HepG2 (cell line): Measurements from ENCODE around the gene ABCC8. TPM values are rescaled to one million over a fixed set of nuclear protein-coding genes. Genes with fewer than 3 reads are reported as not detected.

ENCODE experiments used
- FOXJ3 ChIP-seq: sonication (generic); formaldehyde crosslinking; IDR thresholded peaks from 2 replicates; pipeline ENCODE4 v1.4.0; 2020; ENCODE audit warnings: missing genetic modification reagents, mild to moderate bottlenecking, borderline replicate concordance
- HIVEP1 ChIP-seq: sonication (generic); formaldehyde crosslinking; IDR thresholded peaks from 2 replicates; pipeline ENCODE4 v1.4.0; 2020; ENCODE audit warnings: mild to moderate bottlenecking, missing genetic modification reagents
- HOXA7 ChIP-seq: sonication (generic); formaldehyde crosslinking; IDR thresholded peaks from 2 replicates; pipeline ENCODE4 v1.8.1; 2022; ENCODE audit warnings: mild to moderate bottlenecking, missing genetic modification reagents, moderate library complexity
- HOXA9 ChIP-seq: sonication (generic); formaldehyde crosslinking; IDR thresholded peaks from 2 replicates; pipeline ENCODE4 v1.8.1; 2022; ENCODE audit warnings: missing genetic modification reagents, mild to moderate bottlenecking, moderate library complexity, borderline replicate concordance
- JDP2 ChIP-seq: sonication (generic); formaldehyde crosslinking; IDR thresholded peaks from 2 replicates; pipeline ENCODE4 v1.8.1; 2022; ENCODE audit warnings: missing genetic modification reagents, borderline replicate concordance
- JUN ChIP-seq: sonication (generic); formaldehyde crosslinking; IDR thresholded peaks from 2 replicates; pipeline ENCODE4 v1.4.0; 2020; ENCODE audit warnings: mild to moderate bottlenecking, missing genetic modification reagents
- KAT7 ChIP-seq: IDR thresholded peaks from 2 replicates; pipeline ENCODE4 v1.6.1; 2018; ENCODE audit warnings: borderline replicate concordance, missing compliant biosample characterization
- KAT8 ChIP-seq: IDR thresholded peaks from 2 replicates; pipeline ENCODE4 v1.6.1; 2016; ENCODE audit warnings: missing genetic modification reagents, missing compliant biosample characterization
- MIER2 ChIP-seq: IDR thresholded peaks from 2 replicates; pipeline ENCODE4 v1.6.1; 2016; ENCODE audit warnings: missing biosample characterization, missing genetic modification reagents
- NPAS2 ChIP-seq: sonication (generic); formaldehyde crosslinking; IDR thresholded peaks from 2 replicates; pipeline ENCODE4 v1.8.0; 2022; ENCODE audit warnings: mild to moderate bottlenecking, missing genetic modification reagents, borderline replicate concordance
- REXO4 ChIP-seq: sonication (generic); formaldehyde crosslinking; IDR thresholded peaks from 2 replicates; pipeline ENCODE4 v1.8.0; 2022; ENCODE audit warnings: missing genetic modification reagents, mild to moderate bottlenecking, borderline replicate concordance
- SOX13 ChIP-seq, 3 experiments: fragments of 450-650 bp in 1 of 3; sonication (generic) in 1 of 3; formaldehyde crosslinking in 1 of 3; IDR thresholded peaks in 2 of 3; conservative IDR thresholded peaks in 1 of 3; 2 replicates each; pipeline versions ENCODE4 v1.5.0 to v1.6.1; 2016 to 2020; ENCODE audit warnings: antibody characterized with exemption in 1 of 3, mild to moderate bottlenecking in 1 of 3, missing compliant biosample characterization in 1 of 3, missing genetic modification reagents in 1 of 3, moderate library complexity in 1 of 3
- YY1 ChIP-seq: IDR thresholded peaks from 2 replicates; pipeline ENCODE4 v1.6.1; 2011; ENCODE audit warnings: low read length, low read depth, moderate library complexity, mild to moderate bottlenecking; ENCODE audit not compliant: insufficient read depth, insufficient replicate concordance
- ZBTB21 ChIP-seq: sonication (generic); formaldehyde crosslinking; IDR thresholded peaks from 2 replicates; pipeline ENCODE4 v1.4.0; 2020; ENCODE audit warnings: missing genetic modification reagents
- ZIK1 ChIP-seq: sonication (generic); formaldehyde crosslinking; IDR thresholded peaks from 2 replicates; pipeline ENCODE4 v1.5.0; 2020; ENCODE audit warnings: mild to moderate bottlenecking, low read depth, missing genetic modification reagents, borderline replicate concordance
- ZKSCAN8 ChIP-seq: IDR thresholded peaks from 2 replicates; pipeline ENCODE4 v1.6.1; 2016; ENCODE audit warnings: borderline replicate concordance, missing genetic modification reagents, missing compliant biosample characterization
- ZNF431 ChIP-seq: sonication (generic); formaldehyde crosslinking; IDR thresholded peaks from 2 replicates; pipeline ENCODE4 v1.9.0; 2022; ENCODE audit warnings: missing genetic modification reagents, low read depth, mild to moderate bottlenecking, borderline replicate concordance
- ZNF432 ChIP-seq: sonication (generic); formaldehyde crosslinking; IDR thresholded peaks from 2 replicates; pipeline ENCODE4 v1.5.0; 2020; ENCODE audit warnings: missing genetic modification reagents, mild to moderate bottlenecking, borderline replicate concordance
- ZNF557 ChIP-seq: sonication (generic); formaldehyde crosslinking; IDR thresholded peaks from 2 replicates; pipeline ENCODE4 v1.4.0; 2020; ENCODE audit warnings: missing genetic modification reagents
- polyA plus RNA-seq, 8 experiments: library from polyadenylated mRNA; depleted of rRNA in 3 of 8; stranded (reverse) in 7 of 8; unstranded in 1 of 8; fragments of >200 nt; fragmentation: Illumina TruSeq in 4 of 8; extraction: Trizol in 4 of 8; gene quantifications; 2 replicates each; pipeline versions ENCODE4 v1.2.1 to v1.2.3, GENCODE V29; 2011 to 2016; ENCODE audit warnings: low read depth in 4 of 8, missing spikeins in 1 of 8, mixed read lengths in 1 of 8; ENCODE audit not compliant: insufficient read depth in 1 of 8
- total RNA-seq, 5 experiments: library from RNA; depleted of rRNA; stranded (reverse); fragments of >200 nt; fragmentation: Illumina TruSeq; extraction: Trizol; gene quantifications; 2 replicates each; pipeline ENCODE4 v1.2.3, GENCODE V29; 2016; ENCODE audit warnings: low read depth in 1 of 5
- TF ChIP-seq, protein P1 (sequence below): sonication (generic); formaldehyde crosslinking; IDR thresholded peaks from 2 replicates; pipeline ENCODE4 v1.5.0; 2020; ENCODE audit warnings: mild to moderate bottlenecking, missing genetic modification reagents
- TF ChIP-seq, protein P2 (sequence below): sonication (generic); formaldehyde crosslinking; IDR thresholded peaks from 2 replicates; pipeline ENCODE4 v1.4.0; 2020; ENCODE audit warnings: missing genetic modification reagents
- TF ChIP-seq, protein P3 (sequence below): sonication (generic); formaldehyde crosslinking; IDR thresholded peaks from 2 replicates; pipeline ENCODE4 v1.4.0; 2020; ENCODE audit warnings: missing genetic modification reagents

Gene ABCC8
- total and polyA plus RNA-seq, 2 of the 13 experiments (the other 11 are each of a cell fraction or from before 2014, with no cell fraction given): not detected

DNA sequence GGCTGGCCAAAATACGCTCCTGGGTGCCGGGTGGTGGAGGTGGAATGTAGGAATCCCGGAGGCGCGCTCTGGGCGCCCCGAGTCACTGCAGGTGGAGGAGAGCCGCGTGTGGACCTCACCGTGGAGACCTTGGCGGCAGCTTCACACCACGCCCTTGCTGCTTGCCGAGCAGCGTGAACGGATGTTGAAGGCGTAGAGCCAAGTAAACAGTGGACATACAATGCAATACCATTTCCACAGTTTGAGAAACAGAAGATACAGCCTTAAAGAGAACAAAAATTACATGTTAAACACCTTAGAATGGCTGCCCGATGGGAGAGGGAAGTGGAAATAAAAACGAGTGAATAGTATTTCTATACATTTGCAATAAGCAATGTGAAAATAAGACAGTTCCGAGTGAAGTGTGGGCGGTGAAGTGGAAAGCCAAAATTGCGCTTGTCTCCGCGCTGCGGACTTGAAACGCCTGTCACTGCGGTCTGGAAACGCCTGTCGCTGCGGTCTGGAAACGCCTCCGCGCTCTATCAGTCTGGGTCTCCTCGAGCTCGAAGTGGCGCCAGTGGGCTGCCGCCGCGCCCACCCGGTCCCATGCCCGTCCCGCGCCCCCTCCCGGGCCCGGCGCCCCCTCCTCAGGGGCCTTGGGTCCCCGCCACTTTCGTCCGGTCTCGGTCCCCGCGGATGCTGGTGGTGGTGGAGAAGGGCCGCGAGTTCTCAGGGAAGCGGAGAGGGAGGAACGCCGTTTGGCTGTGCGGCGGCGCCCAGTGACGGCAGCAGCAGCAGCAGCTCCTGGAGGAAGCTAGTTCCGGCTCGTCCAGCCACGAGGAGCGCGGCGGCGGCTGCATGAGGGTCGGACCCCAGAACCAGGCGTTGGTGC is 123.5 kb downstream of the ABCC8 start (continued):
- TF ChIP-seq HOXA7 (CRISPR knock-in tag) (no peak), HIVEP1 (CRISPR knock-in tag) (peak; percentile 80), KAT8 (CRISPR knock-in tag) (peak; percentile 89), ZNF432 (CRISPR knock-in tag) (no peak), ZNF431 (CRISPR knock-in tag) (0 out of 2 replicates have a peak, but pooled peaks have one; percentile 67), JUN (CRISPR knock-in tag) (0 out of 2 replicates have a peak, but pooled peaks have one; percentile 24), MIER2 (CRISPR knock-in tag) (no peak), HOXA9 (no peak), SOX13 (IDR thresholded peaks at IDR 0.05) (no peak), SOX13 (CRISPR knock-in tag; conservative IDR thresholded peaks at IDR 0.05 in 1 of 2, IDR thresholded peaks at IDR 0.05 in 1 of 2) (peak in 1 of 2 experiments; percentile 56; a peak in 2 of 4 replicates), KAT7 (0 out of 2 replicates have a peak, but pooled peaks have one; percentile 82), ZNF557 (CRISPR knock-in tag) (no peak; the same call in 1 of the 2 replicates), NPAS2 (CRISPR knock-in tag) (no peak), REXO4 (0 out of 2 replicates have a peak, but pooled peaks have one; percentile 36), ZKSCAN8 (no peak), FOXJ3 (CRISPR knock-in tag) (no peak), ZBTB21 (CRISPR knock-in tag) (peak; percentile 79), ZIK1 (CRISPR knock-in tag) (0 out of 2 replicates have a peak, but pooled peaks have one; percentile 75), JDP2 (CRISPR knock-in tag) (no peak), YY1 (peak; percentile 13)
- TF ChIP-seq, protein P1, sequence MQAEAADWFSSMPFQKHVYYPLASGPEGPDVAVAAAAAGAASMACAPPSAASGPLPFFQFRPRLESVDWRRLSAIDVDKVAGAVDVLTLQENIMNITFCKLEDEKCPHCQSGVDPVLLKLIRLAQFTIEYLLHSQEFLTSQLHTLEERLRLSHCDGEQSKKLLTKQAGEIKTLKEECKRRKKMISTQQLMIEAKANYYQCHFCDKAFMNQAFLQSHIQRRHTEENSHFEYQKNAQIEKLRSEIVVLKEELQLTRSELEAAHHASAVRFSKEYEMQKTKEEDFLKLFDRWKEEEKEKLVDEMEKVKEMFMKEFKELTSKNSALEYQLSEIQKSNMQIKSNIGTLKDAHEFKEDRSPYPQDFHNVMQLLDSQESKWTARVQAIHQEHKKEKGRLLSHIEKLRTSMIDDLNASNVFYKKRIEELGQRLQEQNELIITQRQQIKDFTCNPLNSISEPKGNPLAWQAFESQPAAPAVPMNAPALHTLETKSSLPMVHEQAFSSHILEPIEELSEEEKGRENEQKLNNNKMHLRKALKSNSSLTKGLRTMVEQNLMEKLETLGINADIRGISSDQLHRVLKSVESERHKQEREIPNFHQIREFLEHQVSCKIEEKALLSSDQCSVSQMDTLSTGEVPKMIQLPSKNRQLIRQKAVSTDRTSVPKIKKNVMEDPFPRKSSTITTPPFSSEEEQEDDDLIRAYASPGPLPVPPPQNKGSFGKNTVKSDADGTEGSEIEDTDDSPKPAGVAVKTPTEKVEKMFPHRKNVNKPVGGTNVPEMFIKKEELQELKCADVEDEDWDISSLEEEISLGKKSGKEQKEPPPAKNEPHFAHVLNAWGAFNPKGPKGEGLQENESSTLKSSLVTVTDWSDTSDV (CRISPR knock-in tag): no peak
- TF ChIP-seq, protein P2, sequence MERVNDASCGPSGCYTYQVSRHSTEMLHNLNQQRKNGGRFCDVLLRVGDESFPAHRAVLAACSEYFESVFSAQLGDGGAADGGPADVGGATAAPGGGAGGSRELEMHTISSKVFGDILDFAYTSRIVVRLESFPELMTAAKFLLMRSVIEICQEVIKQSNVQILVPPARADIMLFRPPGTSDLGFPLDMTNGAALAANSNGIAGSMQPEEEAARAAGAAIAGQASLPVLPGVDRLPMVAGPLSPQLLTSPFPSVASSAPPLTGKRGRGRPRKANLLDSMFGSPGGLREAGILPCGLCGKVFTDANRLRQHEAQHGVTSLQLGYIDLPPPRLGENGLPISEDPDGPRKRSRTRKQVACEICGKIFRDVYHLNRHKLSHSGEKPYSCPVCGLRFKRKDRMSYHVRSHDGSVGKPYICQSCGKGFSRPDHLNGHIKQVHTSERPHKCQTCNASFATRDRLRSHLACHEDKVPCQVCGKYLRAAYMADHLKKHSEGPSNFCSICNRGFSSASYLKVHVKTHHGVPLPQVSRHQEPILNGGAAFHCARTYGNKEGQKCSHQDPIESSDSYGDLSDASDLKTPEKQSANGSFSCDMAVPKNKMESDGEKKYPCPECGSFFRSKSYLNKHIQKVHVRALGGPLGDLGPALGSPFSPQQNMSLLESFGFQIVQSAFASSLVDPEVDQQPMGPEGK (CRISPR knock-in tag): peak; percentile 75
- TF ChIP-seq, protein P3, sequence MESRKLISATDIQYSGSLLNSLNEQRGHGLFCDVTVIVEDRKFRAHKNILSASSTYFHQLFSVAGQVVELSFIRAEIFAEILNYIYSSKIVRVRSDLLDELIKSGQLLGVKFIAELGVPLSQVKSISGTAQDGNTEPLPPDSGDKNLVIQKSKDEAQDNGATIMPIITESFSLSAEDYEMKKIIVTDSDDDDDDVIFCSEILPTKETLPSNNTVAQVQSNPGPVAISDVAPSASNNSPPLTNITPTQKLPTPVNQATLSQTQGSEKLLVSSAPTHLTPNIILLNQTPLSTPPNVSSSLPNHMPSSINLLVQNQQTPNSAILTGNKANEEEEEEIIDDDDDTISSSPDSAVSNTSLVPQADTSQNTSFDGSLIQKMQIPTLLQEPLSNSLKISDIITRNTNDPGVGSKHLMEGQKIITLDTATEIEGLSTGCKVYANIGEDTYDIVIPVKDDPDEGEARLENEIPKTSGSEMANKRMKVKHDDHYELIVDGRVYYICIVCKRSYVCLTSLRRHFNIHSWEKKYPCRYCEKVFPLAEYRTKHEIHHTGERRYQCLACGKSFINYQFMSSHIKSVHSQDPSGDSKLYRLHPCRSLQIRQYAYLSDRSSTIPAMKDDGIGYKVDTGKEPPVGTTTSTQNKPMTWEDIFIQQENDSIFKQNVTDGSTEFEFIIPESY (CRISPR knock-in tag): peak; percentile 39; the same call in 1 of the 2 replicates
